Measurements from ENCODE around the gene UBE2C. TPM values are rescaled to one million over a fixed set of nuclear protein-coding genes. Genes with fewer than 3 reads are reported as not detected.

The UBE2C gene
- total RNA-seq, 1 experiment from 2014 or later = 249 TPM

GRCh38 chr20:45840700-45841198 lies 28.3 kb downstream of the UBE2C start:
- ATAC-seq (no peak; the same call in 1 of the 2 replicates), DNase-seq (ENCODE audit: low spot score) (no peak)
- POLR2A ChIA-PET = interaction anchor here (0.7 to 1.5 kb wide), 2 partner anchors 40 to 94 kb away, joined by 4 read pairs; partner anchors contain the start of genes PCIF1 and ZSWIM1
- CTCF ChIA-PET = interaction anchor here (0.7 to 2.6 kb wide), 7 partner anchors 17 to 167 kb away, joined by 3 to 17 read pairs (median 4); partner anchors contain the start of gene ZSWIM1
- no peaks in the 10 kb centered on the region for H3K27me3 Mint-ChIP-seq (ENCODE audit: low read depth)
- no peak overlapping the region for H3K4me3 Mint-ChIP-seq
- no peaks in the 10 kb centered on the region; the same call in 1 of the 2 replicates for H3K4me1 Mint-ChIP-seq
- TF ChIP-seq MAX (CRISPR knock-in tag; IDR thresholded peaks at IDR 0.05) = no peak
- TF ChIP-seq USF1 (CRISPR knock-in tag; IDR thresholded peaks at IDR 0.05) = no peak
- no peak for TF ChIP-seq CBFB (CRISPR knock-in tag; IDR thresholded peaks at IDR 0.05; ENCODE audit: low read depth)
- no peak for TF ChIP-seq GRHL2 (CRISPR knock-in tag; IDR thresholded peaks at IDR 0.05; ENCODE audit: insufficient replicate concordance, severe bottlenecking)
- no peak for TF ChIP-seq ZNF425 (CRISPR knock-in tag; conservative IDR thresholded peaks at IDR 0.05)
- TF ChIP-seq IRF2 (CRISPR knock-in tag; IDR thresholded peaks at IDR 0.05; ENCODE audit: borderline replicate concordance, low read depth) = no peak
- no peak for TF ChIP-seq NR3C1 (CRISPR knock-in tag; conservative IDR thresholded peaks at IDR 0.05; ENCODE audit: low read depth)
- TF ChIP-seq SP1 (CRISPR knock-in tag; conservative IDR thresholded peaks at IDR 0.05) = no peak
- TF ChIP-seq AFF4 (CRISPR knock-in tag; IDR thresholded peaks at IDR 0.05; ENCODE audit: borderline replicate concordance) = no peak
- TF ChIP-seq FOXK1 (CRISPR knock-in tag; IDR thresholded peaks at IDR 0.05) = no peak
- TF ChIP-seq TEAD4 (CRISPR knock-in tag; IDR thresholded peaks at IDR 0.05) = no peak
- TF ChIP-seq MYBL2 (CRISPR knock-in tag; IDR thresholded peaks at IDR 0.05) = no peak
- no peak for TF ChIP-seq HMGA2 (CRISPR knock-in tag; IDR thresholded peaks at IDR 0.05)
- no peak overlapping the region for H3K27ac Mint-ChIP-seq
- no peaks in the 10 kb centered on the region for H3K9me3 Mint-ChIP-seq
- H3K36me3 Mint-ChIP-seq = peaks cover 26% of the 10 kb centered on the region

- H3K36me3 Mint-ChIP-seq = peaks cover 29% of the 10 kb centered on the region
- H3K9me3 Mint-ChIP-seq = no peaks in the 10 kb centered on the region
- CTCF ChIA-PET = interaction anchor here (0.7 to 2.6 kb wide), 8 partner anchors 11 to 166 kb away, joined by 3 to 17 read pairs (median 4); partner anchors contain the start of genes CTSA, NEURL2 and ZSWIM1
- POLR2A ChIA-PET = interaction anchor here (0.7 to 1.5 kb wide), 2 partner anchors 39 to 93 kb away, joined by 4 read pairs; partner anchors contain the start of genes PCIF1 and ZSWIM1
- H3K27me3 Mint-ChIP-seq (ENCODE audit: low read depth) = no peaks in the 10 kb centered on the region
- no peak overlapping the region for H3K4me3 Mint-ChIP-seq
- H3K27ac Mint-ChIP-seq = no peak overlapping the region
- ATAC-seq (no peak), DNase-seq (ENCODE audit: low spot score) (no peak)
- H3K4me1 Mint-ChIP-seq = no peaks in the 10 kb centered on the region
- TF ChIP-seq MXD4 (CRISPR knock-in tag; IDR thresholded peaks at IDR 0.05; ENCODE audit: borderline replicate concordance) = no peak
- TF ChIP-seq TP53 (CRISPR knock-in tag; IDR thresholded peaks at IDR 0.05) = no peak
- TF ChIP-seq CBFB (CRISPR knock-in tag; IDR thresholded peaks at IDR 0.05; ENCODE audit: low read depth) = no peak
- no peak for TF ChIP-seq ARID4B (CRISPR knock-in tag; IDR thresholded peaks at IDR 0.05; ENCODE audit: borderline replicate concordance)
- no peak for TF ChIP-seq E2F5 (CRISPR knock-in tag; IDR thresholded peaks at IDR 0.05)
Observed at GRCh38 chr20:45841407-45842129, 29.1 kb downstream of the UBE2C start.
